Loucy (cell line): ENCODE results near the gene KLHL17.

Experiments used
- EZH2phosphoT487 ChIP-seq: fragments of 200-600 bp; IDR thresholded peaks from 2 replicates; pipeline ENCODE4 v1.6.1; 2018; ENCODE audit warnings: antibody characterized with exemption, mild to moderate bottlenecking, moderate library complexity, borderline replicate concordance
- TF ChIP-seq, protein P1 (sequence below): fragments of 200-600 bp; sonication (generic); conservative IDR thresholded peaks from 2 replicates; pipeline ENCODE4 v1.5.1; 2014; ENCODE audit warnings: mild to moderate bottlenecking, antibody characterized with exemption, low read length

- TF ChIP-seq, protein P1, sequence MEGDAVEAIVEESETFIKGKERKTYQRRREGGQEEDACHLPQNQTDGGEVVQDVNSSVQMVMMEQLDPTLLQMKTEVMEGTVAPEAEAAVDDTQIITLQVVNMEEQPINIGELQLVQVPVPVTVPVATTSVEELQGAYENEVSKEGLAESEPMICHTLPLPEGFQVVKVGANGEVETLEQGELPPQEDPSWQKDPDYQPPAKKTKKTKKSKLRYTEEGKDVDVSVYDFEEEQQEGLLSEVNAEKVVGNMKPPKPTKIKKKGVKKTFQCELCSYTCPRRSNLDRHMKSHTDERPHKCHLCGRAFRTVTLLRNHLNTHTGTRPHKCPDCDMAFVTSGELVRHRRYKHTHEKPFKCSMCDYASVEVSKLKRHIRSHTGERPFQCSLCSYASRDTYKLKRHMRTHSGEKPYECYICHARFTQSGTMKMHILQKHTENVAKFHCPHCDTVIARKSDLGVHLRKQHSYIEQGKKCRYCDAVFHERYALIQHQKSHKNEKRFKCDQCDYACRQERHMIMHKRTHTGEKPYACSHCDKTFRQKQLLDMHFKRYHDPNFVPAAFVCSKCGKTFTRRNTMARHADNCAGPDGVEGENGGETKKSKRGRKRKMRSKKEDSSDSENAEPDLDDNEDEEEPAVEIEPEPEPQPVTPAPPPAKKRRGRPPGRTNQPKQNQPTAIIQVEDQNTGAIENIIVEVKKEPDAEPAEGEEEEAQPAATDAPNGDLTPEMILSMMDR, result no peak
- no peak for TF ChIP-seq EZH2phosphoT487
Measured at GRCh38 chr1:964691-965525, 4.5 kb downstream of the KLHL17 start.
